Naive thymus-derived CD4-positive, alpha-beta T cell (primary cell): ENCODE results near the gene RBM17. TPM values are rescaled to one million over a fixed set of nuclear protein-coding genes. Genes with fewer than 3 reads are reported as not detected.
"Not testable (repeated sequence)": the region's sequence is repeated elsewhere in the genome, so short reads cannot be mapped to it uniquely, and the experiment has no call there.

Experiments used
- ATAC-seq: fragments of 150-1000 bp; cut with Tn5 transposase; 2 replicates; pipeline ENCODE4 v1.10.0; 2021; ENCODE audit warnings: mild to moderate bottlenecking, moderate library complexity
- CTCF ChIA-PET: fragments of 350-600 bp; sonication (Branson Sonifier 250); formaldehyde crosslinking; loops from one replicate; lab custom pipeline; 2021; ENCODE audit warnings: antibody characterized with exemption; lab: Charles Lee
- POLR2A ChIA-PET: fragments of 350-600 bp; sonication (Branson Sonifier 250); formaldehyde crosslinking; loops from one replicate; lab custom pipeline; 2021; ENCODE audit warnings: antibody characterized with exemption, inconsistent platforms; lab: Charles Lee
- DNase-seq, 9 donors: peaks; one replicate each; pipeline versions ENCODE4 v3.0.0 to v3.0.0-alpha.2; 2020 to 2022; ENCODE audit warnings: mixed read lengths in 1 of 9
- H3K27ac ChIP-seq: one replicate; pipeline ENCODE4 v1.7.0; 2013; ENCODE audit warnings: mild to moderate bottlenecking, low read depth, low read length, moderate library complexity
- H3K27me3 ChIP-seq, 2 donors: one replicate each; pipeline ENCODE4 v1.7.0; 2013; ENCODE audit warnings: low read length in 2 of 2, mild to moderate bottlenecking in 2 of 2, moderate library complexity in 2 of 2; ENCODE audit not compliant: control insufficient read depth in 2 of 2, insufficient read depth in 2 of 2
- H3K36me3 ChIP-seq, 3 experiments: 1 replicate in 2 of 3; 2 replicates in 1 of 3; pipeline ENCODE4 v1.7.0; 2013; ENCODE audit warnings: low read length in 3 of 3, mild to moderate bottlenecking in 3 of 3, moderate library complexity in 1 of 3; ENCODE audit not compliant: insufficient read depth in 3 of 3, control insufficient read depth in 2 of 3
- H3K4me1 ChIP-seq, 2 donors: one replicate each; pipeline ENCODE4 v1.7.0; 2013; ENCODE audit warnings: low read length in 2 of 2, mild to moderate bottlenecking in 2 of 2, moderate library complexity in 1 of 2; ENCODE audit not compliant: control insufficient read depth in 2 of 2, insufficient read depth in 2 of 2
- H3K4me3 ChIP-seq: 2 replicates; pipeline ENCODE4 v1.7.0; 2013; ENCODE audit warnings: mild to moderate bottlenecking, low read length
- H3K9me3 ChIP-seq, 3 experiments: 1 replicate in 2 of 3; 2 replicates in 1 of 3; pipeline ENCODE4 v1.7.0; 2013; ENCODE audit warnings: low read length in 3 of 3; ENCODE audit not compliant: control insufficient read depth in 2 of 3
- H3K27ac Mint-ChIP-seq, 9 donors: one replicate each; pipeline ENCODE4 v1.8.0; 2020 to 2022; ENCODE audit warnings: mixed read lengths in 9 of 9, mild to moderate bottlenecking in 8 of 9, moderate library complexity in 5 of 9, inconsistent platforms in 2 of 9
- H3K27me3 Mint-ChIP-seq, 5 donors: one replicate each; pipeline ENCODE4 v1.8.0; 2021 to 2022; ENCODE audit warnings: mixed read lengths in 5 of 5, mild to moderate bottlenecking in 1 of 5
- H3K36me3 Mint-ChIP-seq, 5 donors: one replicate each; pipeline ENCODE4 v1.8.0; 2020 to 2022; ENCODE audit warnings: mixed read lengths in 5 of 5, mild to moderate bottlenecking in 3 of 5, inconsistent platforms in 1 of 5
- H3K4me1 Mint-ChIP-seq, 7 donors: one replicate each; pipeline ENCODE4 v1.8.0; 2020 to 2022; ENCODE audit warnings: mixed read lengths in 7 of 7, mild to moderate bottlenecking in 3 of 7, inconsistent platforms in 1 of 7
- H3K4me3 Mint-ChIP-seq, 10 donors: one replicate each; pipeline ENCODE4 v1.8.0; 2020 to 2022; ENCODE audit warnings: mild to moderate bottlenecking in 10 of 10, mixed read lengths in 10 of 10, moderate library complexity in 6 of 10, inconsistent platforms in 2 of 10
- H3K9me3 Mint-ChIP-seq, 11 donors: one replicate each; pipeline ENCODE4 v1.8.0; 2020 to 2022; ENCODE audit warnings: mixed read lengths in 11 of 11, mild to moderate bottlenecking in 4 of 11, inconsistent platforms in 1 of 11, moderate library complexity in 1 of 11
- intact Hi-C, 2 donors: fragments of 100-400 bp; cut with micrococcal nuclease; formaldehyde crosslinking; loops; one replicate each; pipeline ENCODE4 v1.15.1; 2023
- polyA plus RNA-seq, 2 donors: library from polyadenylated mRNA; unstranded; fragments of 300-500 nt; fragmentation: Illumina TruSeq; gene quantifications; one replicate each; pipeline ENCODE4 v1.2.3, GENCODE V29; 2021
- total RNA-seq, 6 experiments: library from RNA in 5 of 6; stranded (reverse) in 5 of 6; gene quantifications; 1 replicate in 5 of 6; 2 replicates in 1 of 6; pipeline ENCODE4 v1.2.3 and lab custom pipeline; 2021 to 2026

Gene RBM17
- total and polyA plus RNA-seq, 7 experiments from 2014 or later = 66.6 to 158 (median 121) TPM

GRCh38 chr10:6140141-6140841, 51.5 kb downstream of the RBM17 start:
- H3K27me3 Mint-ChIP-seq = peaks cover 0 to 17% (median 0%) of the 10 kb centered on the region in 5 donors
- POLR2A ChIA-PET = interaction anchor here (1.0 to 1.2 kb wide), 2 partner anchors 23 to 62 kb away, joined by 3 read pairs; no protein-coding TSS in a partner anchor
- ATAC-seq = no peak

GRCh38 chr10:6140965-6141295, 52.1 kb downstream of the RBM17 start:
- Histone ChIP-seq H3K27me3 (no peaks in the 10 kb centered on the region), H3K9me3 (no peaks in the 10 kb centered on the region), H3K4me1 (peaks cover 19 to 22% of the 10 kb centered on the region in 2 donors), H3K27ac (no peak overlapping the region), H3K4me3 (peak overlapping the region; percentile 46), H3K36me3 (no peaks in the 10 kb centered on the region)
- ATAC-seq = no peak
- Mint-ChIP-seq H3K36me3 (no peaks in the 10 kb centered on the region), H3K27me3 (peaks cover 0 to 12% (median 0%) of the 10 kb centered on the region in 5 donors), H3K27ac (peak overlapping the region in 6 of 9 donors; percentile 48 to 84 (median 72)), H3K4me3 (peak overlapping the region; percentile 25 to 82 (median 70)), H3K4me1 (peaks cover 26 to 61% (median 30%) of the 10 kb centered on the region in 7 donors), H3K9me3 (no peaks in the 10 kb centered on the region)
- intact Hi-C loops = loop anchor here in 1 of 2 donors (5.0 kb wide), 1 partner anchor 329 kb away; the partner anchor contains the start of gene GDI2
- CTCF ChIA-PET = interaction anchor here (0.6 kb wide), 1 partner anchor 341 kb away, joined by 3 read pairs; no protein-coding TSS in a partner anchor
- DNase-seq = no peak
- POLR2A ChIA-PET = interaction anchor here (1.0 to 1.2 kb wide), 2 partner anchors 23 to 61 kb away, joined by 3 read pairs; no protein-coding TSS in a partner anchor

More at GRCh38 chr10:6140141-6140841, 51.5 kb downstream of the RBM17 start:
- peak in 2 of 9 donors; percentile 14 to 57 for DNase-seq
- H3K4me1 ChIP-seq = peaks cover 15 to 19% of the 10 kb centered on the region in 2 donors
- peak overlapping the region in 9 of 10 donors; percentile 5 to 82 (median 69) for H3K4me3 Mint-ChIP-seq
- H3K27ac Mint-ChIP-seq = peak overlapping the region in 3 of 9 donors; percentile 75 to 79 (median 76)
- no peaks in the 10 kb centered on the region for H3K27me3 ChIP-seq
- CTCF ChIA-PET = interaction anchor here (0.6 kb wide), 1 partner anchor 341 kb away, joined by 3 read pairs; no protein-coding TSS in a partner anchor
- no peaks in the 10 kb centered on the region for H3K36me3 Mint-ChIP-seq
- no peaks in the 10 kb centered on the region for H3K9me3 Mint-ChIP-seq
- peak overlapping the region; percentile 46 for H3K4me3 ChIP-seq
- no peaks in the 10 kb centered on the region for H3K36me3 ChIP-seq
- H3K27ac ChIP-seq = no peak overlapping the region
- H3K4me1 Mint-ChIP-seq = peaks cover 24 to 67% (median 31%) of the 10 kb centered on the region in 7 donors
- no peaks in the 10 kb centered on the region for H3K9me3 ChIP-seq
- intact Hi-C loops = loop anchor here in 1 of 2 donors (5.0 kb wide), 1 partner anchor 328 kb away; the partner anchor contains the start of gene GDI2

GRCh38 chr10:6141296-6142151, 52.7 kb downstream of the RBM17 start:
- intact Hi-C loops = loop anchor here in 1 of 2 donors (5.0 kb wide), 1 partner anchor 329 kb away; the partner anchor contains the start of gene GDI2
- POLR2A ChIA-PET = no interaction called here

GRCh38 chr10:6142186-6142585, 53.4 kb downstream of the RBM17 start:
- H3K27ac ChIP-seq, H3K36me3 ChIP-seq, H3K9me3 ChIP-seq, ATAC-seq, H3K27me3 ChIP-seq, POLR2A ChIA-PET, H3K9me3 Mint-ChIP-seq, H3K36me3 Mint-ChIP-seq, DNase-seq, H3K4me3 ChIP-seq: not testable (repeated sequence)
- H3K4me1 Mint-ChIP-seq = peaks cover 31 to 60% (median 42%) of the 10 kb centered on the region in 7 donors
- intact Hi-C loops = loop anchor here in 1 of 2 donors (5.0 kb wide), 1 partner anchor 330 kb away; the partner anchor contains the start of gene GDI2
- peaks cover 23 to 24% of the 10 kb centered on the region in 2 donors for H3K4me1 ChIP-seq
- peak overlapping the region in 1 of 9 donors; percentile 48 for H3K27ac Mint-ChIP-seq
- H3K27me3 Mint-ChIP-seq = peaks cover 0 to 12% (median 0%) of the 10 kb centered on the region in 5 donors
- CTCF ChIA-PET = interaction anchor here (0.7 kb wide), 1 partner anchor 1103 kb away, joined by 6 read pairs; no protein-coding TSS in a partner anchor
- peak overlapping the region in 3 of 10 donors; percentile 14 to 69 (median 32) for H3K4me3 Mint-ChIP-seq

More at GRCh38 chr10:6141296-6142151, 52.7 kb downstream of the RBM17 start:
- Mint-ChIP-seq H3K4me3 (peak overlapping the region; percentile 32 to 82 (median 70)), H3K9me3 (no peaks in the 10 kb centered on the region), H3K27me3 (peaks cover 0 to 12% (median 0%) of the 10 kb centered on the region in 5 donors), H3K36me3 (peaks cover 0 to 2% (median 0%) of the 10 kb centered on the region in 5 donors), H3K27ac (peak overlapping the region in 5 of 9 donors; percentile 59 to 84 (median 75)), H3K4me1 (peaks cover 28 to 61% (median 36%) of the 10 kb centered on the region in 7 donors)
- Histone ChIP-seq H3K9me3 (no peaks in the 10 kb centered on the region), H3K36me3 (no peaks in the 10 kb centered on the region), H3K27ac (no peak overlapping the region), H3K4me3 (peak overlapping the region; percentile 46), H3K27me3 (no peaks in the 10 kb centered on the region), H3K4me1 (peaks cover 23 to 24% of the 10 kb centered on the region in 2 donors)
- ATAC-seq (no peak), DNase-seq (peak in 1 of 9 donors; percentile 54)
- CTCF ChIA-PET = interaction anchor here (0.7 kb wide), 1 partner anchor 1103 kb away, joined by 6 read pairs; no protein-coding TSS in a partner anchor

GRCh38 chr10:6142644-6143043, 53.8 kb downstream of the RBM17 start:
- H3K4me1 Mint-ChIP-seq = peaks cover 35 to 60% (median 46%) of the 10 kb centered on the region in 7 donors
- Histone ChIP-seq H3K27me3 (no peaks in the 10 kb centered on the region), H3K36me3 (no peaks in the 10 kb centered on the region), H3K9me3 (no peaks in the 10 kb centered on the region), H3K4me1 (peaks cover 24 to 26% of the 10 kb centered on the region in 2 donors), H3K27ac (no peak overlapping the region), H3K4me3 (no peak overlapping the region)
- intact Hi-C loops = loop anchor here in 1 of 2 donors (5.0 kb wide), 1 partner anchor 330 kb away; the partner anchor contains the start of gene GDI2
- ChIA-PET CTCF (interaction anchor here (0.6 to 0.7 kb wide), 2 partner anchors 17 to 1102 kb away, joined by 3 to 6 read pairs; no protein-coding TSS in a partner anchor), POLR2A (interaction anchor here (0.6 kb wide), 2 partner anchors 51 to 126 kb away, joined by 3 read pairs; no protein-coding TSS in a partner anchor)
- peak overlapping the region in 1 of 9 donors; percentile 38 for H3K27ac Mint-ChIP-seq
- DNase-seq (no peak), ATAC-seq (no peak)
- H3K27me3 Mint-ChIP-seq = peaks cover 0 to 12% (median 0%) of the 10 kb centered on the region in 5 donors
- H3K36me3 Mint-ChIP-seq = peaks cover 0 to 8% (median 0%) of the 10 kb centered on the region in 5 donors
- H3K4me3 Mint-ChIP-seq = peak overlapping the region in 7 of 10 donors; percentile 7 to 85 (median 39)
- H3K9me3 Mint-ChIP-seq = no peaks in the 10 kb centered on the region
